Measurements from ENCODE around the gene NRP2.

GRCh38 chr2:205746420-205746785 is 64.1 kb downstream of the NRP2 start:
- TF ChIP-seq ZSCAN25 (CRISPR knock-in tag; IDR thresholded peaks at IDR 0.05) = no peak
- TF ChIP-seq SIN3A (IDR thresholded peaks at IDR 0.05; ENCODE audit: borderline replicate concordance, low read depth, low read length) = no peak
